ENCODE data around the gene PRKCSH.
"Not testable (repeated sequence)": the region's sequence is repeated elsewhere in the genome, so short reads cannot be mapped to it uniquely, and the experiment has no call there.

The PRKCSH gene, protein sequence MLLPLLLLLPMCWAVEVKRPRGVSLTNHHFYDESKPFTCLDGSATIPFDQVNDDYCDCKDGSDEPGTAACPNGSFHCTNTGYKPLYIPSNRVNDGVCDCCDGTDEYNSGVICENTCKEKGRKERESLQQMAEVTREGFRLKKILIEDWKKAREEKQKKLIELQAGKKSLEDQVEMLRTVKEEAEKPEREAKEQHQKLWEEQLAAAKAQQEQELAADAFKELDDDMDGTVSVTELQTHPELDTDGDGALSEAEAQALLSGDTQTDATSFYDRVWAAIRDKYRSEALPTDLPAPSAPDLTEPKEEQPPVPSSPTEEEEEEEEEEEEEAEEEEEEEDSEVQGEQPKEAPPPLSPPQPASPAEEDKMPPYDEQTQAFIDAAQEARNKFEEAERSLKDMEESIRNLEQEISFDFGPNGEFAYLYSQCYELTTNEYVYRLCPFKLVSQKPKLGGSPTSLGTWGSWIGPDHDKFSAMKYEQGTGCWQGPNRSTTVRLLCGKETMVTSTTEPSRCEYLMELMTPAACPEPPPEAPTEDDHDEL

DNA sequence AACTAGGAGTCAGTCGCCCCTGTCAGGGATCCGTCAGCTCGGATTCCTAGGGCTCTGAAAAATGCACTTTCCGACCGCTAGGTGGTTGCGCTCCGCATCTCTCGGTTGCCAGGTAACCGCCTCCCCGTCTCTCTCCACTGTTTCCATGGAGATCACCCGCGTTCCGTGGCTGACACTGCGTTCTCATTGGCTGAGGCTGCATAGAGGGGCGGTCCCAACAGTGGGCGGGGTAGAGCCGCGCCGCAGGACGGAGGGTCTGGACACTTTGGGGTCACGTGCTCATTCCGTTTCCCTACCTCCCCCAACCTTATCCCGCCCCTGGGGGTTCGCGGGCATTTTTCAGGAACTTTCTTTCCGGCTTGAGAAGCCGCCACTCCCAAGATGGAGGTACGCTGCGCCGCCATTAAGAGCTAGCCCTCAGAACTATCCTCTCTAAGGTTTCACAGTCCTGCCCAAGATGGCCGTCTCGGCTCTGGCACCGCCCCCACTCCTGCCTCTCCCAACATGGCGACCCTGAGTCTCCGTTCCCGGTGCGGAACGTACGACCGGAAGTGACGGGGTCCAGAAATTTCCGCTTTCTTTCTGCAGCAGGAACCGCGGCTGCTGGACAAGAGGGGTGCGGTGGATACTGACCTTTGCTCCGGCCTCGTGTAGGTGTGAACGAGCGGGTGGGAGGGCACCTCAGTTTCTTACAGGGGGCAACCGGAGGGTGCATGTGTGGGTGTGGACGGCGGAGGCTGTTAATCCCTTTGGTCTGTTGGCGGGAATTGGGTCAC is at the start of gene PRKCSH, which contains the start of gene ODAD3:
TSS of gene PRKCSH (plus strand) at position 579 of the 776 bp plus-strand sequence. CDS start 483 bp downstream, outside the sequence.
TSS of gene ODAD3 (minus strand) at position 65 of the 776 bp plus-strand sequence. CDS start 105 bp downstream, outside the sequence.
- peak; percentile 100 for DNase-seq (ENCODE audit: low read depth, low spot score)

GRCh38 chr19:11387162-11388034 is 48.0 kb upstream of the PRKCSH start:
- DNase-seq (ENCODE audit: low read depth, low spot score), result no peak

DNA sequence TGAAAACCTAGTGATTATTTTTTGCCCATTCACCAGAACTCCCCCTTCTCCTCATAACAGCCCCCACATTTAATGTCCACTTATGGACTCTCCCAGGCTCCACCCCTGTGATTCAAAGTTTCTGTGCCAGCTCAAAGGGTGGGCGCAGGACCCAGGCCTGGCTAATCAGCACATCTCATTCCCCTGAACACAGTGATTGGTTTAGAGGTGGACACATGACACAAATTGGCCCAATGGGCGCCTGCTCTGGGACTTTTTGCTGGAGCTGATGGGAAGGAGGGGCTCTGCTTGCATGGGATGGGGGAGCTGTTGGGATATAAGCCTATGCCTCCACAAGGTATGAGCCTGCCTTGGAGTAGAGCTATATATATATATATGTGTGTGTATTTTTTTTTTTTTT is 45.1 kb upstream of the PRKCSH start:
- DNase-seq (ENCODE audit: low read depth, low spot score), result no peak

- no peak for DNase-seq (ENCODE audit: low read depth, low spot score)
Measured at GRCh38 chr19:11390933-11391680, 44.3 kb upstream of the PRKCSH start.

DNA sequence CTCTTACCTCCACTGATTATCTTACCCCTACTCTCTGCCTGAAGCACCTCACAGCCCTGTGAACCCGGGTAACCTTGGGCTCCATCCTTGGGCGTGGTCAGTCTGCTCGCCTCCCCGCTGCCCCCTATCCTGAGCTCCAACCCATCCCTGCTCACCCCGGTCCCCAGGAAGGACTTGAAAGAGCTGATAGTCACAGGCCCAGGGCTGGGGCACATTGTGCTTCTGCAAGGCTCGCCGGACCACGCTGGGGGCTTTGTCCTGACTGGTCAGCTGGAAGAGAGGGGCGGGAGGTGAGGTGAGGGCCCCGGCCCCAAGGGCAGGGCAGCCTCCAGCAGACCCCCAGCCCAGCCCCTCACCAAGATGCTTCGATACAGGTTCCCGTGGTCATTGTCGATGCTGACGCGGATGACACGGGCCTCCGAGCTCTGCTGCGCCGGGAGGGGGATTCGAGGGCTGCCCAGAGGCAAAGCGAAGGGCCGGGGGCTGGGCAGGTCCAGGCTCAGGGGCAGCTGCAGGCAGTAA is 38.3 kb upstream of the PRKCSH start:
- DNase-seq (ENCODE audit: low read depth, low spot score), result no peak

DNA sequence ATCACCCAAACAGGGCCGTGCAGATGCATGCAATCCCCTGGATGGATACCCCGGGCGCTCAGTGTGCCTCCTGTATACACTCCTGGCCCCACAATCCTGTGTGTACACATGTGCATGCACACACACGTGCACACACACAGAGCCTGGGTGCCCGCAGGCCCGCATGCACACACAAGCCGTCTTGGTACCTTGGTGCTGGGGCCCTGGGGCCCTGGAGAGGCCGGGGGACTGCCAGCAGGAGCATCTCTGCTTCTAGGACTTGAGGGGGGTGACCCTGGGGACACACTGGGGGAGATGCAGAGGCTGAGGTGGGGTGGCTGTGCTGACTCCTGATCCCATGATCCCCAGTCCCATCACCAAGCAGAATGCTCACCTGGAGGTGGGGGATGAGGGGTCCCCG is 35.8 kb upstream of the PRKCSH start:
- DNase-seq (ENCODE audit: low read depth, low spot score), result no peak

DNA sequence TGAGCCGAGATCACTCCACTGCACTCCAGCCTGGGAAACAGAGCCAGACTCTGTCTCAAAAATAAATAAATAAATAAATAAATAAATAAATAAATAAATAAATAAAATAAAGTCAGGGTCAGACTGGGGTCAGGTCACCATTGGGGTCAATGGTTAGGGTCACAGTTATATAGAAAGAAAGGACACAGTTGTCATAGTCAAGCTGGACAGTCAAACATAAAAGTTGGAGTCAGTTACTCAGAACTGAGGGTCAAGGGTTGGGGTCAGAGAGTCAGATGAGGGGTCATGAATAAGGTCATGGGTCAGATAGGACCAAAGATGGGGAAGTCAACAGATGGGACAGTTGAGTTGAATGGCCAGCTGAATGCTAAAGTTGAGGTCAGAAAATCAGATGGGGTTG is 34.6 kb upstream of the PRKCSH start:
- DNase-seq (ENCODE audit: low read depth, low spot score), result no peak

GRCh38 chr19:11401808-11402543 is 33.5 kb upstream of the PRKCSH start:
- no peak for DNase-seq (ENCODE audit: low read depth, low spot score)

DNA sequence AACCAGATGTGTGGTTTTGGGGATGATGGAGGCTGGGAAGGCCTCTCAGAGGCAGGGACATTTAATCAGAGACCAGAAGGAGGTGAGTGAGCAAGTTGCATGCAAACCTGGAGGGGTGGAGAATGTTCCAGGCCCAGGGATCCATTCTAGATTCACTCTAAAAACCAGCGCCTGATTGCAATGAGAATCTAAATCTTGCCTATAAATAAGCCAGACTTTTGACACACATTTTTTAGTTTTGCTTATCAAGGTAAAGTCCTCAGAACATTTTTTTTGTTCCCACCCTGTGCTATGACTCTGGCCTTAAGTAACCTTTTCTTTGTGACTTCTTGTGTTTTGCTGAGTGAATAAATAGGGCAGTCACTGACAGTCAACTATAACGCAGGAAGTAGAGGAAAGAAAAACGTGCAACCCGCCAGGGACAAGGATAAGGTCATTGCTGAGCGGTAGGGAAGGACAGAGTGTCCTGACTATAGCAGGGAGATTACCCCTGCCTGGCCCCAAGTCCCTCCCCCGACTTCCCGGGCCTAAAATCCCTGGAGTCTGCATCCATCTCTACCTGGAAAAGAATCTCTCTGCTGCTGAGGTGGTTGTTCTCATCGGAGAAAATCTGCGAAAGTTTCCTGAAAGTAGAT is 30.7 kb upstream of the PRKCSH start:
- no peak for DNase-seq (ENCODE audit: low read depth, low spot score)

GRCh38 chr19:11405846-11406643 is 29.4 kb upstream of the PRKCSH start:
- peak; percentile 60 for DNase-seq (ENCODE audit: low read depth, low spot score)

DNA sequence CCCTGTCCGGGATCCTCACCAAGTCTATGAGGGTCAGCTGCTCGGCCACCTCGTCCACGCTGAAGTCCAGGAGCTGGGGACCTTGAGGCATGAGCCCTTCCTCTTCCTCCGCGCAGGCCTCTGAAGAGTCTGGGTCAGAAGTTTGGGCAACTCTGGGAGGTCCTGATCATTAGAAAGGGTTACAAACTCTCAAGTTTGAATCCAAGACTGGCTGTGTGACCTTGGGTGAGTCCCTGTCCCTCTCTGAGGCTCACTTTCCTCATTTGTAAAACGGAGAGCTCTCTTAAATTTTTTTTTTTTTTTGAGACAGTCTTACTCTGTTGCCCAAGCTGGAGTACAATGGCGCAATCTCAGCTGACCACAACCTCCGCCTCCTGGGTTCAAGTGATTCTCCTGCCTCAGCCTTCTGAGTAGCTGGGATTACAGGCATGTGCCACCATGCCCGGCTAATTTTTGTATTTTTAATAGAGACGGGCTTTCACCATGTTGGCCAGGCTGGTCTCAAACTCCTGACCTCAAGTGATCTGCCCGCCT is 28.7 kb upstream of the PRKCSH start:
- not testable (repeated sequence) for DNase-seq (ENCODE audit: low read depth, low spot score)

GRCh38 chr19:11408591-11408990 is 26.8 kb upstream of the PRKCSH start:
- DNase-seq (ENCODE audit: low read depth, low spot score), result no peak

DNA sequence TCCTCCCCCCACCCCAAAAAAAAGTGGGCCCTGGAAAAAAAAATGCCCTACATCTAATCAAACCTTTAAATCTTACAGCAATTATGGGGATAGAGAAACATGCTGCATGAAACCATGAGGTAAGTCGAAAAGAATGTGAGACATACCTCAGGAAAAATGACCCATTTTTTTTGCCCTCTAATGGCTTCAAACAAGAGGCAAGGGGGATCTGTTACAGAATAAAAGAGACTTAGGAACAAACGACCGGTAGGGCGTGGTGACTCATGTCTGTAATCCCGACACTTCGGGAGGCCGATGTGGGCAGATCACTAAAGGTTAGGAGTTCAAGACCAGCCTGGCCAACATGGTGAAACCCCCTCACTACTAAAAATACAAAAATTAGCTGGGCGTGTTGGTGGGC is 24.8 kb upstream of the PRKCSH start:
- no peak for DNase-seq (ENCODE audit: low read depth, low spot score)

- DNase-seq (ENCODE audit: low read depth, low spot score), result no peak
Measured at GRCh38 chr19:11414544-11414943, 20.9 kb upstream of the PRKCSH start.

DNA sequence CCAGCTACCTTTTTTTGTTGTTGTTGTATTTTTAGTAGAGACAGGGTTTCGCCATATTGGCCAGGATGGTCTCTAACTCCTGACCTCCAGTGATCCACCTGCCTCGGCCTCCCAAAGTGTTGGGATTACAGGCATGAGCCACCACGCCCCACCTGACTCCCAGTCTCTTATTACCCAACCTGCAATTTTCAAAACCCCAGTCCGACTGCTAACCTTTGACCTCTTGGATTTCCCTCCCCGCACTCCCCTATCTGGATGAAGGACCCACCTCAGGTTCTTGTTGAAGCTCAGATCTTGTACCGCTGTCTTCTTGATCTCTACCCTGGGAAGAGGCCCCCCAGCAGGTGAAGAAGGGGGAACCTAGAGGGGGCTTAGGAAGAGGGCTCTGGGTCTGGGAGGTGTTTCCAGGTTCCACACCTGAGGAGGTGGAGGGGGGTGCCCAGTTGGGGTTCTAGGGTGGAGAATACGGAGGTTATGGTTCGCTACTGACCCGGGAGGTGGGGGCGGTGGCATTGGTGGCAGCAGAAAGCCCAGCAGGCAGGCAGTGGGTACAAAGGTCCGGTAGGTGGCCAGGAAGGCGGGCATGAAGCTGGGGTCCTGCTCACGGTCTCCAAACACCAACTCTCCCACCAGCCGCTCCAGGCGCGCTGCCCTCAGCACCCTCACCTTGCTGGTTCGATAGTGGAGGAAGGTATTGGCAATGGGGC is 18.9 kb upstream of the PRKCSH start:
- no peak for DNase-seq (ENCODE audit: low read depth, low spot score)

DNA sequence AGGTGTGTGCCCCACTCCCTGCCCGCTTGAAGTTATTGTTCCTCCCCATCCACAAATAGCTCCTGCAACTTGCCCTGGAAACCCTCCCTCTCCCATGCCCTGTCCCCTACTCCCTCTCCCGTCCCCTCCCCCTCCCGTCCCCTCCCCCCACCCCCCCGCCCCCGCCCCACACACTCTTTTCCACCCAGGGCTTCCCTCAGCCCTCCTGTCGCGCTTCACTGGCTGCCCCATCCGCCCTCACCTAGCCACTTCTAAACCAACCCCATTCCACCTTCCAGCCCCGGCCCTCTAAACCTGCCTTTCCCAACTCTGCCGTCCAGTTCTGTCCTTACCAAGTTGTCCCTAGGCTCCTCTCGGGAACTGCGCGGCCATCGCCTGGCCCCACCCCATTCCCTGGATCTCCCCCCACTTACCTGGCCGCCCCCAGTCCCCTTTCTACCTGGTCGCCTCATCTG is 17.3 kb upstream of the PRKCSH start:
- DNase-seq (ENCODE audit: low read depth, low spot score), result no peak

All from ELF-1 (cell line).